Karpas-422 (cell line): Measurements from ENCODE around the gene MIDN. TPM values are rescaled to one million over a fixed set of nuclear protein-coding genes. Genes with fewer than 3 reads are reported as not detected.

Source experiments
- DNase-seq: peaks from one replicate; pipeline ENCODE4 v3.0.0-alpha.2; 2015
- H2AFZ ChIP-seq: fragments of 200-600 bp; sonication (generic); 2 replicates; pipeline ENCODE4 v1.6.1; 2014; ENCODE audit warnings: antibody characterized with exemption, low read length, mixed read lengths
- H3K27ac ChIP-seq: fragments of 200-600 bp; sonication (generic); 2 replicates; pipeline ENCODE4 v1.5.1; 2014; ENCODE audit warnings: mild to moderate bottlenecking, low read length, moderate library complexity
- H3K27me3 ChIP-seq: fragments of 200-600 bp; sonication (generic); 2 replicates; pipeline ENCODE4 v1.6.1; 2014; ENCODE audit warnings: low read length, mixed read lengths
- H3K36me3 ChIP-seq: fragments of 200-600 bp; sonication (generic); 2 replicates; pipeline ENCODE4 v1.6.1; 2014; ENCODE audit warnings: low read length, mixed read lengths; ENCODE audit not compliant: insufficient read depth
- H3K4me1 ChIP-seq: fragments of 200-600 bp; sonication (generic); 2 replicates; pipeline ENCODE4 v1.6.1; 2014; ENCODE audit warnings: mild to moderate bottlenecking, low read length, mixed read lengths
- H3K4me2 ChIP-seq: fragments of 200-600 bp; sonication (generic); 2 replicates; pipeline ENCODE4 v1.6.1; 2014; ENCODE audit warnings: low read length, low read depth, mild to moderate bottlenecking; ENCODE audit not compliant: poor library complexity, severe bottlenecking
- H3K4me3 ChIP-seq: fragments of 200-600 bp; sonication (generic); 2 replicates; pipeline ENCODE4 v1.5.1; 2014; ENCODE audit warnings: mild to moderate bottlenecking, antibody characterized with exemption, low read length, mixed read lengths
- H3K79me2 ChIP-seq: fragments of 200-600 bp; sonication (generic); 2 replicates; pipeline ENCODE4 v1.6.1; 2014; ENCODE audit warnings: mild to moderate bottlenecking, low read length, mixed read lengths
- H3K9ac ChIP-seq: fragments of 200-600 bp; sonication (generic); 2 replicates; pipeline ENCODE4 v1.6.0; 2014; ENCODE audit warnings: low read length
- H3K9me2 ChIP-seq: fragments of 200-600 bp; sonication (generic), shearing (Covaris generic); replicated peaks from 2 replicates; pipeline ENCODE4 v1.6.0; 2014; ENCODE audit warnings: mild to moderate bottlenecking, low read length, moderate library complexity; ENCODE audit not compliant: insufficient read depth
- H3K9me3 ChIP-seq: fragments of 300-700, 200-600 bp; sonication (generic); 2 replicates; pipeline ENCODE4 v1.6.1; 2014; ENCODE audit warnings: low read length, mixed read lengths
- H4K20me1 ChIP-seq: fragments of 200-600 bp; sonication (generic); 2 replicates; pipeline ENCODE4 v1.6.1; 2014; ENCODE audit warnings: mild to moderate bottlenecking, antibody characterized with exemption, low read length, low read depth; ENCODE audit not compliant: insufficient read depth
- total RNA-seq: library from RNA; depleted of rRNA; stranded (reverse); fragments of >200 nt; shearing (Covaris generic); gene quantifications from 2 replicates; pipeline ENCODE4 v1.2.3, GENCODE V29; 2014; ENCODE audit warnings: low replicate concordance

The MIDN gene
- total RNA-seq, 1 experiment from 2014 or later, result 21.4 TPM

- peak; percentile 97 for DNase-seq
- no peak overlapping the region for H2AFZ ChIP-seq
Measured at GRCh38 chr19:1266129-1266915, 17.9 kb downstream of the MIDN start.

GRCh38 chr19:1266916-1267476, 18.6 kb downstream of the MIDN start:
- H3K9ac ChIP-seq, result peak overlapping the region; percentile 53
- H3K27me3 ChIP-seq, result no peaks in the 10 kb centered on the region
- H3K36me3 ChIP-seq, result peaks cover 12% of the 10 kb centered on the region
- peaks cover 24% of the 10 kb centered on the region for H4K20me1 ChIP-seq
- H3K4me3 ChIP-seq, result peak overlapping the region; percentile 51
- H3K79me2 ChIP-seq, result peaks cover 16% of the 10 kb centered on the region
- peak; percentile 83 for DNase-seq
- peak overlapping the region; percentile 66 for H3K4me2 ChIP-seq
- peaks cover 80% of the 10 kb centered on the region for H3K4me1 ChIP-seq
- peak overlapping the region; percentile 90 for H3K27ac ChIP-seq
- H2AFZ ChIP-seq, result no peak overlapping the region
- H3K9me3 ChIP-seq, result no peaks in the 10 kb centered on the region
- H3K9me2 ChIP-seq, result no peaks in the 10 kb centered on the region

More at GRCh38 chr19:1266129-1266915, 17.9 kb downstream of the MIDN start:
- H3K4me3 ChIP-seq, result peak overlapping the region; percentile 51
- peaks cover 16% of the 10 kb centered on the region for H3K79me2 ChIP-seq
- H4K20me1 ChIP-seq, result peaks cover 18% of the 10 kb centered on the region
- H3K4me1 ChIP-seq, result peaks cover 84% of the 10 kb centered on the region
- H3K27ac ChIP-seq, result peak overlapping the region; percentile 90
- no peaks in the 10 kb centered on the region for H3K27me3 ChIP-seq
- no peaks in the 10 kb centered on the region for H3K9me2 ChIP-seq
- H3K9me3 ChIP-seq, result no peaks in the 10 kb centered on the region
- H3K4me2 ChIP-seq, result peak overlapping the region; percentile 66
- H3K36me3 ChIP-seq, result peaks cover 7% of the 10 kb centered on the region; the same call in 1 of the 2 replicates
- peak overlapping the region; percentile 53 for H3K9ac ChIP-seq

- no peak overlapping the region for H2AFZ ChIP-seq
- H3K27ac ChIP-seq, result no peak overlapping the region
- H3K4me3 ChIP-seq, result peak overlapping the region; percentile 51; the same call in 1 of the 2 replicates
- no peak for DNase-seq
- H3K79me2 ChIP-seq, result peaks cover 16% of the 10 kb centered on the region
- H3K4me1 ChIP-seq, result peaks cover 74% of the 10 kb centered on the region
- H3K9ac ChIP-seq, result peak overlapping the region; percentile 53; the same call in 1 of the 2 replicates
- H3K9me2 ChIP-seq, result no peaks in the 10 kb centered on the region
- peaks cover 19% of the 10 kb centered on the region for H3K36me3 ChIP-seq
- peak overlapping the region; percentile 66 for H3K4me2 ChIP-seq
- H3K9me3 ChIP-seq, result no peaks in the 10 kb centered on the region
- no peaks in the 10 kb centered on the region for H3K27me3 ChIP-seq
- H4K20me1 ChIP-seq, result peaks cover 25% of the 10 kb centered on the region
Measured at GRCh38 chr19:1267477-1268225, 19.3 kb downstream of the MIDN start.

- H2AFZ ChIP-seq, result no peak overlapping the region
- H3K9ac ChIP-seq, result peak overlapping the region; percentile 29; the same call in 1 of the 2 replicates
- H4K20me1 ChIP-seq, result peaks cover 28% of the 10 kb centered on the region
- peaks cover 21% of the 10 kb centered on the region for H3K36me3 ChIP-seq
- H3K27ac ChIP-seq, result no peak overlapping the region
- no peaks in the 10 kb centered on the region for H3K27me3 ChIP-seq
- H3K9me3 ChIP-seq, result no peaks in the 10 kb centered on the region
- no peaks in the 10 kb centered on the region for H3K9me2 ChIP-seq
- peak overlapping the region; percentile 28; the same call in 1 of the 2 replicates for H3K4me3 ChIP-seq
- H3K4me2 ChIP-seq, result peak overlapping the region; percentile 28
- H3K4me1 ChIP-seq, result peaks cover 66% of the 10 kb centered on the region
- H3K79me2 ChIP-seq, result peaks cover 16% of the 10 kb centered on the region
- DNase-seq, result no peak
Measured at GRCh38 chr19:1268226-1269064, 20.1 kb downstream of the MIDN start.

- no peaks in the 10 kb centered on the region for H3K9me2 ChIP-seq
- DNase-seq, result peak; percentile 99
- peak within 1 kb of the TSS; percentile 92 for H3K9ac ChIP-seq
- peak within 1 kb of the TSS; percentile 85 for H3K4me2 ChIP-seq
- peaks cover 66% of the 10 kb centered on the region for H3K4me1 ChIP-seq
- H2AFZ ChIP-seq, result no peak within 1 kb of the TSS
- H3K36me3 ChIP-seq, result peaks cover 22% of the 10 kb centered on the region
- H3K9me3 ChIP-seq, result no peaks in the 10 kb centered on the region
- peaks cover 28% of the 10 kb centered on the region for H4K20me1 ChIP-seq
- peaks cover 16% of the 10 kb centered on the region for H3K79me2 ChIP-seq
- H3K27me3 ChIP-seq, result no peaks in the 10 kb centered on the region
- H3K4me3 ChIP-seq, result peak within 1 kb of the TSS; percentile 83
- peak within 1 kb of the TSS; percentile 77 for H3K27ac ChIP-seq
Measured at GRCh38 chr19:1269065-1269477, 20.7 kb downstream of the MIDN start, which contains the start of gene CIRBP. Gene CIRBP, plus strand, starts transcription at chr19:1269332. Its CDS starts 1,602 bp downstream, at chr19:1270934.

- no peaks in the 10 kb centered on the region for H3K9me2 ChIP-seq
- H3K79me2 ChIP-seq, result peaks cover 16% of the 10 kb centered on the region
- peaks cover 28% of the 10 kb centered on the region for H4K20me1 ChIP-seq
Measured at GRCh38 chr19:1269478-1270212, 21.3 kb downstream of the MIDN start.

GRCh38 chr19:1270213-1270853, 21.9 kb downstream of the MIDN start:
- Histone ChIP-seq H3K4me3 (peak overlapping the region; percentile 83), H3K9me2 (no peaks in the 10 kb centered on the region), H3K9me3 (no peaks in the 10 kb centered on the region), H2AFZ (no peak overlapping the region), H3K4me1 (peaks cover 66% of the 10 kb centered on the region), H3K27me3 (no peaks in the 10 kb centered on the region), H3K4me2 (peak overlapping the region; percentile 85), H4K20me1 (peaks cover 28% of the 10 kb centered on the region), H3K36me3 (peaks cover 32% of the 10 kb centered on the region), H3K79me2 (peaks cover 16% of the 10 kb centered on the region), H3K27ac (peak overlapping the region; percentile 77), H3K9ac (peak overlapping the region; percentile 92)
- peak; percentile 66 for DNase-seq

More at GRCh38 chr19:1269478-1270212, 21.3 kb downstream of the MIDN start:
- H3K9ac ChIP-seq, result peak overlapping the region; percentile 92
- no peaks in the 10 kb centered on the region for H3K9me3 ChIP-seq
- peak overlapping the region; percentile 83 for H3K4me3 ChIP-seq
- peak overlapping the region; percentile 77 for H3K27ac ChIP-seq
- H3K27me3 ChIP-seq, result no peaks in the 10 kb centered on the region
- peaks cover 28% of the 10 kb centered on the region for H3K36me3 ChIP-seq
- peak; percentile 94 for DNase-seq
- no peak overlapping the region for H2AFZ ChIP-seq
- peak overlapping the region; percentile 85 for H3K4me2 ChIP-seq
- peaks cover 67% of the 10 kb centered on the region for H3K4me1 ChIP-seq
